ENCODE results near the gene RAB27A. TPM values are rescaled to one million over a fixed set of nuclear protein-coding genes. Genes with fewer than 3 reads are reported as not detected.
A peak's percentile ranks its signal among the peaks of the same experiment; 100 is the strongest.
"Not testable (repeated sequence)": the region's sequence is repeated elsewhere in the genome, so short reads cannot be mapped to it uniquely, and the experiment has no call there.

RAB27A gene
- total RNA-seq, 1 experiment from 2014 or later, result 8.7 TPM

- intact Hi-C loops (cut with micrococcal nuclease; ENCODE audit: unreplicated experiment), result loop anchor here (1.0 kb wide), 1 partner anchor 30 kb away; no protein-coding TSS in a partner anchor
- BruUV-seq (replicated peaks), result no TSS peak
- Histone ChIP-seq H3K27me3 (replicated peaks; ENCODE audit: control insufficient read depth, insufficient read depth, low read length) (no peaks in the 10 kb centered on the region), H3K9me3 (no peaks in the 10 kb centered on the region), H3K36me3 (ENCODE audit: control insufficient read depth, insufficient read depth, low read length) (no peaks in the 10 kb centered on the region), H3K4me3 (ENCODE audit: low read depth, low read length) (no peak overlapping the region), H3K4me1 (peaks cover 12% of the 10 kb centered on the region; the same call in 1 of the 2 replicates)
- ChIA-PET CTCF (no interaction called here), POLR2A (no interaction called here)
- Mint-ChIP-seq H3K27ac (ENCODE audit: unreplicated experiment) (no peak overlapping the region), H3K4me3 (ENCODE audit: unreplicated experiment) (no peak overlapping the region), H3K4me1 (ENCODE audit: low read depth, unreplicated experiment) (peaks cover 4% of the 10 kb centered on the region), H3K36me3 (ENCODE audit: insufficient read depth, unreplicated experiment) (no peaks in the 10 kb centered on the region), H3K9me3 (ENCODE audit: unreplicated experiment) (no peaks in the 10 kb centered on the region), H3K27me3 (ENCODE audit: insufficient read depth, unreplicated experiment) (no peaks in the 10 kb centered on the region)
- DNase-seq, result no peak
- TF ChIP-seq CTCF (IDR thresholded peaks at IDR 0.05; ENCODE audit: insufficient read depth in 1 of 2, low read depth in 1 of 2, low read length in 1 of 2, severe bottlenecking in 1 of 2, unreplicated experiment in 1 of 2), result no peak
Observed at GRCh38 chr15:55250941-55251340, 38.7 kb downstream of the RAB27A start.

GRCh38 chr15:55250392-55250791, 39.2 kb downstream of the RAB27A start:
- H3K36me3 Mint-ChIP-seq (ENCODE audit: insufficient read depth, unreplicated experiment), result no peaks in the 10 kb centered on the region
- intact Hi-C loops (cut with micrococcal nuclease; ENCODE audit: unreplicated experiment), result loop anchor here (1.0 kb wide), 1 partner anchor 29 kb away; no protein-coding TSS in a partner anchor
- no peaks in the 10 kb centered on the region for H3K36me3 ChIP-seq (ENCODE audit: control insufficient read depth, insufficient read depth, low read length)
- no peaks in the 10 kb centered on the region for H3K9me3 ChIP-seq
- no peak overlapping the region for H3K27ac Mint-ChIP-seq (ENCODE audit: unreplicated experiment)
- no peak overlapping the region for H3K4me3 ChIP-seq (ENCODE audit: low read depth, low read length)
- DNase-seq, result peak in 1 of 2 experiments; percentile 51
- no peaks in the 10 kb centered on the region for H3K27me3 ChIP-seq (replicated peaks; ENCODE audit: control insufficient read depth, insufficient read depth, low read length)
- no peaks in the 10 kb centered on the region for H3K27me3 Mint-ChIP-seq (ENCODE audit: insufficient read depth, unreplicated experiment)
- CTCF ChIA-PET, result no interaction called here
- peaks cover 4% of the 10 kb centered on the region for H3K4me1 Mint-ChIP-seq (ENCODE audit: low read depth, unreplicated experiment)
- no peaks in the 10 kb centered on the region for H3K9me3 Mint-ChIP-seq (ENCODE audit: unreplicated experiment)
- TF ChIP-seq CTCF (IDR thresholded peaks at IDR 0.05; ENCODE audit: insufficient read depth in 1 of 2, low read depth in 1 of 2, low read length in 1 of 2, severe bottlenecking in 1 of 2, unreplicated experiment in 1 of 2), result no peak
- no peak overlapping the region for H3K4me3 Mint-ChIP-seq (ENCODE audit: unreplicated experiment)
- H3K4me1 ChIP-seq, result peaks cover 12% of the 10 kb centered on the region; the same call in 1 of the 2 replicates
- POLR2A ChIA-PET, result no interaction called here
- BruUV-seq (replicated peaks), result no TSS peak

- POLR2A ChIA-PET; H3K4me1 Mint-ChIP-seq (ENCODE audit: low read depth, unreplicated experiment); H3K36me3 Mint-ChIP-seq (ENCODE audit: insufficient read depth, unreplicated experiment); BruUV-seq (replicated peaks); H3K36me3 ChIP-seq (ENCODE audit: control insufficient read depth, insufficient read depth, low read length); H3K27me3 Mint-ChIP-seq (ENCODE audit: insufficient read depth, unreplicated experiment); CTCF ChIA-PET; H3K4me3 Mint-ChIP-seq (ENCODE audit: unreplicated experiment); DNase-seq; H3K9me3 ChIP-seq; H3K27ac Mint-ChIP-seq (ENCODE audit: unreplicated experiment); H3K9me3 Mint-ChIP-seq (ENCODE audit: unreplicated experiment); H3K27me3 ChIP-seq (replicated peaks; ENCODE audit: control insufficient read depth, insufficient read depth, low read length); H3K4me3 ChIP-seq (ENCODE audit: low read depth, low read length): not testable (repeated sequence)
- intact Hi-C loops (cut with micrococcal nuclease; ENCODE audit: unreplicated experiment), result loop anchor here (1.0 kb wide), 1 partner anchor 29 kb away; no protein-coding TSS in a partner anchor
- peaks cover 12% of the 10 kb centered on the region; the same call in 1 of the 2 replicates for H3K4me1 ChIP-seq
Observed at GRCh38 chr15:55249885-55250284, 39.7 kb downstream of the RAB27A start.

GRCh38 chr15:55248895-55249294, 40.7 kb downstream of the RAB27A start:
- H3K4me3 ChIP-seq (ENCODE audit: low read depth, low read length), result no peak overlapping the region
- peaks cover 12% of the 10 kb centered on the region; the same call in 1 of the 2 replicates for H3K4me1 ChIP-seq
- Mint-ChIP-seq H3K27ac (ENCODE audit: unreplicated experiment) (no peak overlapping the region), H3K4me3 (ENCODE audit: unreplicated experiment) (no peak overlapping the region), H3K27me3 (ENCODE audit: insufficient read depth, unreplicated experiment) (no peaks in the 10 kb centered on the region), H3K36me3 (ENCODE audit: insufficient read depth, unreplicated experiment) (no peaks in the 10 kb centered on the region), H3K9me3 (ENCODE audit: unreplicated experiment) (no peaks in the 10 kb centered on the region), H3K4me1 (ENCODE audit: low read depth, unreplicated experiment) (peaks cover 4% of the 10 kb centered on the region)
- H3K27me3 ChIP-seq (replicated peaks; ENCODE audit: control insufficient read depth, insufficient read depth, low read length), result no peaks in the 10 kb centered on the region
- no peak for TF ChIP-seq CTCF (IDR thresholded peaks at IDR 0.05; ENCODE audit: insufficient read depth in 1 of 2, low read depth in 1 of 2, low read length in 1 of 2, severe bottlenecking in 1 of 2, unreplicated experiment in 1 of 2)
- no peaks in the 10 kb centered on the region for H3K9me3 ChIP-seq
- no TSS peak for BruUV-seq (replicated peaks)
- no peaks in the 10 kb centered on the region for H3K36me3 ChIP-seq (ENCODE audit: control insufficient read depth, insufficient read depth, low read length)
- intact Hi-C loops (cut with micrococcal nuclease; ENCODE audit: unreplicated experiment), result no loop called here
- ChIA-PET POLR2A (no interaction called here), CTCF (no interaction called here)
- DNase-seq, result no peak
